NCI-H1105 (cell line): ENCODE measurements around the gene HCAR2.
"Not testable (repeated sequence)": the region's sequence is repeated elsewhere in the genome, so short reads cannot be mapped to it uniquely, and the experiment has no call there.

Experiments
- DNase-seq: peaks from one replicate; lab custom pipeline; 2025; lab: John Stamatoyannopoulos, UW

Gene HCAR2

GRCh38 chr12:122716658-122717057 lies 13.5 kb upstream of the HCAR2 start, which contains the start of gene HCAR3:
HCAR3 (minus strand) TSS chr12:122716811; CDS start chr12:122716737, 74 bp downstream.
- not testable (repeated sequence) for DNase-seq

DNA sequence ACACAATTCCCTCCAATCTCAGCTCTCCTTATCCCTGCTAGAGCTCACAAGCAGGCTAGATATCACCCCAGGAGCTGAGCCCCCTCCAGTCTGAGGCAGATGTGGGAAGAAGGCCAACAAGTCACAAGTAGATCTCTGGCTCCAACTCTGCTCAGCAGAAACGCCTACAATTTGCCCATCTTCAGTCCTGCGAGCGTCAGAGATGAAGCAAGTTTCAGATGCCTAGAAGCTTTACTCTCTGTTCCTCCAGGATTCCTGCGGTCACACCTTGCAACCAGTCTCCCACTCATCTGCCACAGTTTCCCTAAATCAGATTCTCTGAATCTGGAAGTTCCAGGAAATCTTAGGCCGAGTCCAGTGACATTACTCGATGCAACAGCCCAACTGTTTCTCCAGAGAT lies 12.1 kb upstream of the HCAR2 start:
- not testable (repeated sequence) for DNase-seq

DNA sequence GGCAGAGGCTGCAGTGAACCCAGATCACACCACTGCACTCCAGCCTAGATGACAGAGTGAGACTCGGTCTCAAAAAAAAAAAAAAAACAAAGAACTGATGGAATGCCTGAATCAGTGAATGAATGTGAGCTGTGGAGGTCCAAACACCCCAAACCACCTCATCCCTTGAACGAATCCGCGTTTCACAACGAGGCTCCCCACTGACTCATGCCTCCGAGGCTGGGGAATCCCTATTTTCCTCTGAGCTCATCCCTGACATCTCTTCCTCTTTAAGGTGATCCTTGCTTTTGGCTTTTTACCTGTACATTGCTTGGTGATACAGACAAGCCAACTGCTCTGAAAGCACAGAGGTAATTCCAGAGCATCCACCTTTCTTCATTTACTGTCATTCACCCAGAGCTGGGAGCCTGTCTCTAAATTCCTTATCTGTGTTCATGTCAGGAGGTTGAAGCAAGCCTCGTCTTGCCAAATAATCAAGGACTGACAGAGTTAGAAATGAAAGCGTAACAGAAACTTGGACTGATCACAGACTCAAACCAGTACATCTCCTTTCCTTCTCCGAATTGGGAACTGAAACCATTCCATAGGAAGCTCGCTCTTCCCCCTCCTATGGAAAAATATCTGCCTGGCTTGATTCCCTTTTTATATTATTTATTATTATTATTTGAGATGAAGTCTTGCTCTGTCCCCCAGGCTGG lies 10.5 kb upstream of the HCAR2 start:
- DNase-seq = not testable (repeated sequence)

DNA sequence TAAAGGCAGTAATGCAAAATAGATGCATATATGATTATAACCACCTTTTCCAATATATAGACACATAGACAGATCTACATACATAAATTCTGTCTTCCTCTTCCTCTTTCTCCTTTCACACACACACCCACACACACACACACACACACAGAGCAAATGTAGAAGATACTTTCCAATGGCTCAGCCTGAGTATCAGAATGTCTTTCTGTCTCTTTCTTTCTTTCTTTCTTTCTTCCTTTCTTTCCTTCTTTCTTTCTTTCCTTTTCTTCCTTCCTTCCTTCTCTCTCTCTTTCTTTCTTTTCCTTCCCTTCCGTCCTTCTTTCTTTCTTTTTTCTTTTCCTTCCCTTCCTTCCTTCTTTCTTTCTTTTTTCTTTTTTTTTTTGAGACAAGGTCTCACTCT lies 8.1 kb upstream of the HCAR2 start:
- not testable (repeated sequence) for DNase-seq

- DNase-seq = not testable (repeated sequence)
Measured at GRCh38 chr12:122710341-122710740, 7.2 kb upstream of the HCAR2 start.

DNA sequence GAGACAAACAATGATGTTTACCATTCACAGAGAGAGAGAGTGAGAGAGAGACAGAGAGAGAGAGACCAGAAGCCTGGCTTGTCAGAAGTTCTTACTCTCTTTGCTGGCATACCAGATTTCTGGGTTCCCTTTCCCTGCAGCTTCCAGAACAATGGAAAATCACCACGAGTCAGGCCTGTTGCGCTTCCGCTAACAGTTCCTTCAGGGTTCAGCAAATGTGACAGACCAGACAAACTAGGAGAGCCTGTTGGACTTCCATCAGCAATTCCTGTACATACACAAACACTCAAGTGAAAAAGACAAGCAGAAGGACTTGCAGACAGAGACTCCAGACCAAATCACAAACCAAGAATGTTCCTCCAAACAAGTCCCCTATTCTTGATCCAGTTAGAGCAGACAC lies 6.1 kb upstream of the HCAR2 start:
- DNase-seq = not testable (repeated sequence)

GRCh38 chr12:122703841-122704240 lies 684 bp upstream of the HCAR2 start:
- not testable (repeated sequence) for DNase-seq

DNA sequence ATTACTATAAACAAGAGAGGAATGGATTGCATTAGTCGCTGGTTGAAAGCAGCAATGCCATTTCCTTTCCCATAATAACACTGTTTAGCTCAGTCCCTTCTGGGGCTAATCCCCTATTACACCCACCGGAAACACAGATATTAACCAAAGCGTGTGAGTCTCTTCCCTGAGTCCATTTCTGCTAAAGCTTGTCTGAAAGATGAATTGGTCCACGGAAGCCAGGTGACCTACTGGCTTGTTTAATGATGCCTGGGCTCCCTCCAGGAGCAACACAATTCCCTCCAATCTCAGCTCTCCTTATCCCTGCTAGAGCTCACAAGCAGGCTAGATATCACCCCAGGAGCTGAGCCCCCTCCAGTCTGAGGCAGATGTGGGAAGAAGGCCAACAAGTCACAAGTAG lies 1.7 kb downstream of the HCAR2 start:
- not testable (repeated sequence) for DNase-seq

DNA sequence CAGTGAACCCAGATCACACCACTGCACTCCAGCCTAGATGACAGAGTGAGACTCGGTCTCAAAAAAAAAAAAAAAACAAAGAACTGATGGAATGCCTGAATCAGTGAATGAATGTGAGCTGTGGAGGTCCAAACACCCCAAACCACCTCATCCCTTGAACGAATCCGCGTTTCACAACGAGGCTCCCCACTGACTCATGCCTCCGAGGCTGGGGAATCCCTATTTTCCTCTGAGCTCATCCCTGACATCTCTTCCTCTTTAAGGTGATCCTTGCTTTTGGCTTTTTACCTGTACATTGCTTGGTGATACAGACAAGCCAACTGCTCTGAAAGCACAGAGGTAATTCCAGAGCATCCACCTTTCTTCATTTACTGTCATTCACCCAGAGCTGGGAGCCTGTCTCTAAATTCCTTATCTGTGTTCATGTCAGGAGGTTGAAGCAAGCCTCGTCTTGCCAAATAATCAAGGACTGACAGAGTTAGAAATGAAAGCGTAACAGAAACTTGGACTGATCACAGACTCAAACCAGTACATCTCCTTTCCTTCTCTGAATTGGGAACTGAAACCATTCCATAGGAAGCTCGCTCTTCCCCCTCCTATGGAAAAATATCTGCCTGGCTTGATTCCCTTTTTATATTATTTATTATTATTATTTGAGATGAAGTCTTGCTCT lies 3.0 kb downstream of the HCAR2 start:
- not testable (repeated sequence) for DNase-seq

- not testable (repeated sequence) for DNase-seq
Measured at GRCh38 chr12:122696922-122697321, 6.2 kb downstream of the HCAR2 start.

GRCh38 chr12:122691566-122691965 lies 11.6 kb downstream of the HCAR2 start:
- no peak for DNase-seq

- no peak for DNase-seq
Measured at GRCh38 chr12:122688291-122688690, 14.9 kb downstream of the HCAR2 start.

- no peak for DNase-seq
Measured at GRCh38 chr12:122687086-122687485, 16.1 kb downstream of the HCAR2 start.

DNA sequence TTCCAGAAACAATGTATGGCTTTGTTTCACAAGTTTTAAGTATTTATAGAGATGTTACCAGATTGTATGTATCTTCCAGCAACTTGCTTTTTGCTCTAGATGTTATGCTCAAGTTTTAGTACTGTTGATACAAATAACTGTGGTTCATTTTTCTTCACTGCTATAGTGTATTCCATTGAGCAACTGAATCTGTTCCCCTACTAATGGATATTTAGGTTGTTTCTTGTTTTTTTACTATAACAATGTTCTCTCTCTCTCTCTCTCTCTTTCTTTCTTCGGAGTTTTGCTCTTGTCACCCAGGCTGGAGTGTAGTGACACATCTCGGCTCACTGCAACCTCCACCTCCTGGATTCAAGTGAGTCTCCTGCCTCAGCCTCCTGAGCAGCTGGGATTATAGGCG lies 16.6 kb downstream of the HCAR2 start:
- DNase-seq = no peak

DNA sequence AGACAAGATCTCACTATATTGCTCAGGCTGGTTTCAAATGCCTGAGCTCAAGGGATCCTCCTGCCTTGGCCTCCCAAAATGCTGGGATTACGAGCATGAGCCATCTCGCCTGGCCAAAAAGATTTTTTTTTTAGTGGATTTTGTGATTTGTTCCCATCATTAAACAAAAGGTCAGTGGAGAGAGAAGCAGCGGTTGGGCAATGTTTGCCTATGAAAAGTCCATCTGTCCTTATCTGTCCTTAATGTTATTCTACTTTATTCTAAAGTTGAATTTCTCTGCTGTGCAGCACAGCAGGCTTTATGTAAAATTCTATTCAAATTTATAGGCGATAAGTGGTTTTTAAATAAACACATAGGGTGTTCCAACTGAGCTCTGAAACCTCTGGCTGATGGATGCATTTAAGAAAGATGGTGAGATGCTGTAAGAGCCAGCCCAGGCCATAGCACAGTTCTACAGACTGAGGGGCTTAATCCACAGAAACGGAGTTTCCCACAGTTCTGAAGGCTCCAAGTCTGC lies 18.8 kb downstream of the HCAR2 start:
- DNase-seq = no peak

DNA sequence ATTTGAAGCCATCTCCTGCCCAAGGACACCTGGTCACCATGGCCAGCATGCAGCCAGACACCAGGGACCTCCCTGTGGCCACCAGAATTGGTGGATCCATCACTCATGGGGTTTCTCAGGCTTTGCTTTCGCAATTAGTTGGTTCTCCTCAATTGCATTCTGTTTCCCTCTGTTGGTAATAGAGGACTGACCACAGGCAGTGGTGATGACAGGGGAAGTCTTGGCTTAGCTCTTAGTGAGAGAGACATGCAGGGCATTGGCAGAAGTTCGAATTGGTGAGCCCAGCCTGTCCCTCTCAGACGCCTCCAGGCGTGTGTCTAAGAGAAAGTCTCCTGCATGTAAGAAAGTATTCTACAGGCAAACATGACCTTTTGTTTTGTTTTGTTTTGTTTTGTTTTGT lies 21.3 kb downstream of the HCAR2 start:
- DNase-seq = no peak

- DNase-seq = not testable (repeated sequence)
Measured at GRCh38 chr12:122680989-122681388, 22.2 kb downstream of the HCAR2 start.

GRCh38 chr12:122676781-122677180 lies 26.4 kb downstream of the HCAR2 start:
- DNase-seq = not testable (repeated sequence)

DNA sequence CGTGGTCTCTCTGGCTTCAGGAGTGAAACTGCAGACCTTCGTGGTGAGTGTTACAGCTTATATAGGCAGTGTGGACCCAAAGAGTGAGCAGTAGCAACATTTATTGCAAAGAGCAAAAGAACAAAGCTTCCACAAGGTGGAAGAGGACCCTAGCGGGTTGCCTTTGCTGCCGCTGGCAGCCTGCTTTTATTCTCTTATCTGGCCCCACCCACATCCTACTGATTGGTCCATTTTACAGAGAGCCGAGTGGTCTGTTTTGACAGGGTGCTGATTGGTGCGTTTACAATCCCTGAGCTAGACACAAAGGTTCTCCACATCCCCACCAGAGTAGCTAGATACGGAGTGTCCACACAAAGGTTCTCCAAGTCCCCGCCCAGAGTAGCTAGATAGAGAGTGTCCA lies 27.1 kb downstream of the HCAR2 start:
- not testable (repeated sequence) for DNase-seq

DNA sequence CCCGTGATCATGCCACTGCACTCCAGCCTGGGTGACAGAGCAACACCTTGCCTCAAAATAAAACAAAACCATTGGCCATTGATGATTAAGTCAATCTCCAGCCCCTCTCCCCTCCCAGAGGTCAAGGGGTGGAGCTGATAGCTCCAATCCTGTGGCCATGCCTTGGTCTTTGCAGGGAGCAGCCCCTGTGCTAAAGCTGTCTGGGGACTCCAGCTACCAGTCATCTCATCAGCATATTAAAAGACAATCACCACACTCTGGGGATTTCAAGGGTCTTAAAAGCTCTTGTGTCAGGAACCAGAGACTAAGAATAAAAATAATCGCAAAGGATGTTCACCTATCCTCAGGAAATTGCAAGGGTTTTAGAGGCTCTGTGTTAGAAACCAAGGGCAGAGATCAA lies 30.6 kb downstream of the HCAR2 start:
- no peak for DNase-seq

DNA sequence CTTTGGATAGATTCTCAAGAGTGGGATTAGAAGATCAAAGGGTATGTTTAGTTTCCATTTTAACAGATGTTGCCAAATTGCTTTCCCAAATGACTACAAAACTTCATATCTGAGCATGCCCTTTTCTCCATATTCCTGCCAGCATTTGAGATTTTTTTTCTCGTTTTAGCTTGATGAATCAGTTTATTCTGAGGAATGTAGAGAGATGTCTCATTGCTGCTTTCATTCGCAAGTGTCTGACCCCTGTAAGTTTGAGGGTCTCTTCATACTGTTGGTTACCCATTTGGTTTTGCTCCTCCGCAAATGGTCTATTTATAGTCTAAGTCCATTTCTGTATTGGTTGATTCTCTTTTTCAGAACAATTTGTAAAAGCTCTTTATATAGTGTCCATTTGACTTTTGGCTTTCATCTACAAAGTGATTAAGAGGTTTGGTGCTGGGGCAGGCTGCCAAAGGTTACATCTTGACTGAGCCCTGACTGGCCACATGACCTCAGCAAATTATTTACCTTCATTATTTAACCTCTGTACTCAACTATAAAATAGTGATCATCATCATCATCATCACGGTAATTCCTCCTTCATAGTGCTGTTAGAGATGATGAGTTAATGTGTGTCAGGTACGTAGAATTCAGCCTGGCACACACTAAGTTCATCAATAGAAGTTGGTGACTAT lies 33.6 kb downstream of the HCAR2 start:
- DNase-seq = no peak

GRCh38 chr12:122668268-122668667 lies 34.9 kb downstream of the HCAR2 start:
- no peak for DNase-seq

GRCh38 chr12:122665759-122666158 lies 37.4 kb downstream of the HCAR2 start:
- no peak for DNase-seq
